A549 (cell line): ENCODE measurements around the gene JAZF1. TPM values are rescaled to one million over a fixed set of nuclear protein-coding genes. Genes with fewer than 3 reads are reported as not detected.

Experiments used
- ATAC-seq, 2 experiments: fragments of 200-7000 bp in 1 of 2; fragments of >200 bp in 1 of 2; cut with Nextera tagmentation in 1 of 2; cut with Tn5 transposase in 1 of 2; 3 replicates each; pipeline versions ENCODE4 v1.8.0 to v1.9.1; 2018 to 2020; ENCODE audit warnings: mild to moderate bottlenecking in 1 of 2, moderate library complexity in 1 of 2
- CTCF ChIA-PET: fragments of 300-600 bp; sonication (Branson Sonifier 250); formaldehyde crosslinking; extraction: SDS; loops from one replicate; lab custom pipeline; 2021; ENCODE audit warnings: antibody characterized with exemption, inconsistent platforms; lab: Yijun Ruan, JAX
- POLR2A ChIA-PET: fragments of 350-600 bp; formaldehyde crosslinking; extraction: SDS; loops from one replicate; lab custom pipeline; 2021; ENCODE audit warnings: antibody characterized with exemption, inconsistent platforms; lab: Yijun Ruan, JAX
- DNase-seq, 2 experiments: peaks; one replicate each; pipeline versions ENCODE4 v3.0.0 to v3.0.0-alpha.2; 2011 to 2016; ENCODE audit warnings: low read depth in 1 of 2, low spot score in 1 of 2
- FAIRE-seq: peaks from 2 replicates; lab custom pipeline; 2011; peaks lifted over from hg19 to GRCh38; lab: Jason Lieb, UNC
- H3K27ac ChIP-seq, 2 experiments: fragments of >200 bp; sonication (Bioruptor Twin); formaldehyde crosslinking; 3 replicates each; pipeline ENCODE4 v1.5.1; 2016 to 2017
- H3K4me1 ChIP-seq: fragments of >200 bp; sonication (Bioruptor Twin); formaldehyde crosslinking; 3 replicates; pipeline ENCODE4 v1.6.1; 2016
- H3K4me2 ChIP-seq: fragments of >200 bp; sonication (Bioruptor Twin); formaldehyde crosslinking; 3 replicates; pipeline ENCODE4 v1.6.1; 2016
- H3K4me3 ChIP-seq: fragments of >200 bp; sonication (Bioruptor Twin); formaldehyde crosslinking; 3 replicates; pipeline ENCODE4 v1.5.1; 2016
- H3K9me3 ChIP-seq: fragments of >200 bp; sonication (Bioruptor Twin); formaldehyde crosslinking; 3 replicates; pipeline ENCODE4 v1.6.1; 2016
- BCL3 ChIP-seq: fragments of >200 bp; sonication (Bioruptor Twin); formaldehyde crosslinking; IDR thresholded peaks from 3 replicates; pipeline ENCODE4 v1.6.1; 2016
- CBX8 ChIP-seq: fragments of 200-600 bp; sonication (generic); IDR thresholded peaks from 2 replicates; pipeline ENCODE4 v1.6.1; 2016
- CHD2 ChIP-seq: fragments of 150-350 bp; IDR thresholded peaks from 2 replicates; pipeline ENCODE4 v1.6.1; 2014; ENCODE audit warnings: low read length; ENCODE audit not compliant: partially characterized antibody
- CTCF ChIP-seq: fragments of >200 bp; sonication (Bioruptor Twin); formaldehyde crosslinking; IDR thresholded peaks from 3 replicates; pipeline ENCODE4 v1.5.1; 2016
- ELK1 ChIP-seq: fragments of 150-350 bp; IDR thresholded peaks from 2 replicates; pipeline ENCODE4 v1.6.1; 2014; ENCODE audit warnings: low read depth, mild to moderate bottlenecking, low read length
- EP300 ChIP-seq, 2 experiments: fragments of >200 bp; sonication (Bioruptor Twin); formaldehyde crosslinking; IDR thresholded peaks; 2 replicates in 1 of 2; 3 replicates in 1 of 2; pipeline ENCODE4 v1.6.1; 2016 to 2017
- FOSL2 ChIP-seq, 2 experiments: fragments of 450-650 bp in 1 of 2; fragments of >200 bp in 1 of 2; sonication (Bioruptor Twin) in 1 of 2; formaldehyde crosslinking; IDR thresholded peaks; 2 replicates each; pipeline versions ENCODE4 v1.5.0 to v1.6.1; 2016 to 2020; ENCODE audit warnings: mild to moderate bottlenecking in 1 of 2, moderate library complexity in 1 of 2
- HOXA7 ChIP-seq: fragments of 250-450 bp; sonication (Bioruptor Pico); IDR thresholded peaks from 2 replicates; pipeline ENCODE4 v1.5.0; 2020; ENCODE audit warnings: mild to moderate bottlenecking, moderate library complexity
- KDM1A ChIP-seq: fragments of 200-600 bp; sonication (generic); IDR thresholded peaks from 2 replicates; pipeline ENCODE4 v1.6.1; 2016; ENCODE audit warnings: low read depth, mild to moderate bottlenecking
- MAFK ChIP-seq: fragments of 450-650 bp; IDR thresholded peaks from 2 replicates; pipeline ENCODE4 v1.6.1; 2014; ENCODE audit not compliant: partially characterized antibody
- MAX ChIP-seq: IDR thresholded peaks from 2 replicates; pipeline ENCODE4 v1.6.1; 2012
- MAZ ChIP-seq: fragments of 150-350 bp; IDR thresholded peaks from 2 replicates; pipeline ENCODE4 v1.6.1; 2014; ENCODE audit warnings: antibody characterized with exemption, low read depth, low read length, borderline replicate concordance
- NR3C1 ChIP-seq: fragments of >200 bp; sonication (Bioruptor Twin); formaldehyde crosslinking; IDR thresholded peaks from 3 replicates; pipeline ENCODE4 v1.6.1; 2017
- PHF8 ChIP-seq: fragments of 200-600 bp; sonication (generic); IDR thresholded peaks from 2 replicates; pipeline ENCODE4 v1.6.1; 2016; ENCODE audit warnings: low read depth, mild to moderate bottlenecking, antibody characterized with exemption, moderate library complexity, borderline replicate concordance
- POLR2A ChIP-seq: IDR thresholded peaks from 2 replicates; pipeline ENCODE4 v1.6.1; 2012; ENCODE audit warnings: mild to moderate bottlenecking, low read length
- RAD21 ChIP-seq, 2 experiments: fragments of >200 bp in 1 of 2; sonication (Bioruptor Twin) in 1 of 2; formaldehyde crosslinking in 1 of 2; IDR thresholded peaks in 1 of 2; conservative IDR thresholded peaks in 1 of 2; 2 replicates in 1 of 2; 3 replicates in 1 of 2; pipeline ENCODE4 v1.6.1; 2012 to 2018; ENCODE audit warnings: inconsistent platforms in 1 of 2
- RARB ChIP-seq: fragments of 250-450 bp; sonication (Bioruptor Pico); IDR thresholded peaks from 2 replicates; pipeline ENCODE4 v1.8.0; 2021; ENCODE audit warnings: mild to moderate bottlenecking, moderate library complexity
- RCOR1 ChIP-seq: fragments of 150-350 bp; IDR thresholded peaks from 2 replicates; pipeline ENCODE4 v1.6.1; 2014; ENCODE audit warnings: antibody characterized with exemption, low read length, low read depth
- SMC3 ChIP-seq: fragments of >200 bp; sonication (Bioruptor Twin); formaldehyde crosslinking; IDR thresholded peaks from 3 replicates; pipeline ENCODE4 v1.6.1; 2018; ENCODE audit warnings: inconsistent platforms
- ZC3H11A ChIP-seq: fragments of 450-650 bp; IDR thresholded peaks from 2 replicates; pipeline ENCODE4 v1.6.1; 2014; ENCODE audit warnings: antibody characterized with exemption, mild to moderate bottlenecking
- ZNF302 ChIP-seq: fragments of 250-450 bp; sonication (Bioruptor Pico); IDR thresholded peaks from 2 replicates; pipeline ENCODE4 v1.9.0; 2021; ENCODE audit warnings: inconsistent platforms, mild to moderate bottlenecking, moderate library complexity
- WGBS: methylation state at CpG from one replicate; pipeline ENCODE4 v1.1.6; 2017; ENCODE audit errors: missing lambda C conversion rate; 5-methylcytosine and 5-hydroxymethylcytosine counted together
- polyA plus RNA-seq, 4 experiments: library from polyadenylated mRNA; depleted of rRNA in 3 of 4; stranded (reverse); fragments of >200 nt; fragmentation: RNase III in 1 of 4; extraction: RNeasy Plus Mini Kit Qiagen cat#74134 plus additional on column Dnase treatment in 1 of 4; gene quantifications; 2 replicates in 3 of 4; 3 replicates in 1 of 4; pipeline ENCODE4 v1.2.3, GENCODE V29; 2011 to 2017
- TF ChIP-seq, protein P1 (sequence below): fragments of 250-450 bp; sonication (Bioruptor Pico); IDR thresholded peaks from 2 replicates; pipeline ENCODE4 v1.5.0; 2021; ENCODE audit warnings: mild to moderate bottlenecking, moderate library complexity, borderline replicate concordance
- TF ChIP-seq, protein P2 (sequence below): fragments of >200 bp; sonication (Bioruptor Twin); formaldehyde crosslinking; IDR thresholded peaks from 2 replicates; pipeline ENCODE4 v1.6.1; 2016

The JAZF1 gene
- polyA plus RNA-seq, 2 of the 4 experiments (the other 2 are of a cell fraction): 1.9 to 2.8 TPM

DNA sequence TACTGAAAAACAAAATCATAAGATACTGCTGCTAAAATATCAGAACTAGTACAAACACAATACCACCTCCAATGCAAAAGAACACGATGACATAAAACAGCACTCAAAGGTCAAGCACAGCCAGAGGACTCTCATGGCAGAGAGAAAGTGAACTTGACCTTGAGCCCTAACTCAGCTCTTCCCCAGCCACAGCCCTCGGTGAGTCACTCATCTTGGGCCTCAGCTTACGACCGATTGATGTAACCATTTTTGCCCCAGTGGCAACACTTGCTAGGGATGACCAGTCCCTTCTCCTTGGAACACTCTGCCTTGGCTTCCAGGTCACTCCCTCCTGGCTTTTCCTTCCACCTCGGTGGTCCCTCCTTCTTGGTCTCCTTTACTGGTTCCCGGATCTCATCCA, 77.8 kb downstream of the JAZF1 start:
- Histone ChIP-seq H3K4me3 (no peak overlapping the region), H3K4me1 (peaks cover 21% of the 10 kb centered on the region), H3K4me2 (peak overlapping the region; percentile 35; the same call in 2 of the 3 replicates)
- no peak for FAIRE-seq
- CTCF ChIA-PET: interaction anchor here (0.7 to 1.8 kb wide), 4 partner anchors 9 to 83 kb away, joined by 3 to 6 read pairs (median 4); no protein-coding TSS in a partner anchor
- peak; percentile 28 to 48 for DNase-seq
- POLR2A ChIA-PET: no interaction called here
- no peak for TF ChIP-seq FOSL2 (IDR thresholded peaks at IDR 0.05)
- TF ChIP-seq FOSL2 (CRISPR knock-in tag; IDR thresholded peaks at IDR 0.05): 0 out of 2 replicates have a peak, but pooled peaks have one; percentile 13
- no peak for TF ChIP-seq RARB (CRISPR knock-in tag)
- TF ChIP-seq, all 56 proteins: peak for 1
- Histone ChIP-seq H3K27ac (peak overlapping the region in 1 of 2 experiments; percentile 38; a peak in 1 of 6 replicates), H3K9me3 (no peaks in the 10 kb centered on the region)
- 59% methylated on average over 6 of the region's 6 CpGs for WGBS
- peak; percentile 24 to 65; a peak in 3 of 6 replicates for ATAC-seq

GRCh38 chr7:28096713-28097112, 83.9 kb downstream of the JAZF1 start:
- CTCF ChIA-PET: interaction anchor here (0.6 to 8.5 kb wide), 60 partner anchors 9 to 907 kb away, joined by 3 to 117 read pairs (median 4); partner anchors contain the start of gene HOXA13
- H3K4me3 ChIP-seq: no peak overlapping the region
- peak; percentile 65 to 68; a peak in 3 of 6 replicates for ATAC-seq
- H3K4me1 ChIP-seq: 0 out of 3 replicates have a peak, but pooled peaks cover 3% of the 10 kb centered on the region
- TF ChIP-seq, protein P1, sequence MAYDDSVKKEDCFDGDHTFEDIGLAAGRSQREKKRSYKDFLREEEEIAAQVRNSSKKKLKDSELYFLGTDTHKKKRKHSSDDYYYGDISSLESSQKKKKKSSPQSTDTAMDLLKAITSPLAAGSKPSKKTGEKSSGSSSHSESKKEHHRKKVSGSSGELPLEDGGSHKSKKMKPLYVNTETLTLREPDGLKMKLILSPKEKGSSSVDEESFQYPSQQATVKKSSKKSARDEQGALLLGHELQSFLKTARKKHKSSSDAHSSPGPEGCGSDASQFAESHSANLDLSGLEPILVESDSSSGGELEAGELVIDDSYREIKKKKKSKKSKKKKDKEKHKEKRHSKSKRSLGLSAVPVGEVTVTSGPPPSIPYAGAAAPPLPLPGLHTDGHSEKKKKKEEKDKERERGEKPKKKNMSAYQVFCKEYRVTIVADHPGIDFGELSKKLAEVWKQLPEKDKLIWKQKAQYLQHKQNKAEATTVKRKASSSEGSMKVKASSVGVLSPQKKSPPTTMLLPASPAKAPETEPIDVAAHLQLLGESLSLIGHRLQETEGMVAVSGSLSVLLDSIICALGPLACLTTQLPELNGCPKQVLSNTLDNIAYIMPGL (CRISPR knock-in tag): no peak
- peak; percentile 92 for TF ChIP-seq CTCF
- no peak for TF ChIP-seq KDM1A
- TF ChIP-seq POLR2A: no peak
- no peak for TF ChIP-seq BCL3
- no peak for TF ChIP-seq ZNF302 (CRISPR knock-in tag)
- TF ChIP-seq SMC3: peak; percentile 75
- TF ChIP-seq MAX: no peak
- TF ChIP-seq ELK1: no peak
- TF ChIP-seq ZC3H11A: no peak
- no peak for TF ChIP-seq MAFK
- peak; percentile 88 to 94 for TF ChIP-seq RAD21 (conservative IDR thresholded peaks at IDR 0.05 in 1 of 2, IDR thresholded peaks at IDR 0.05 in 1 of 2)
- POLR2A ChIA-PET: no interaction called here
- FAIRE-seq: peak; percentile 72
- 0% methylated on average over 3 of the region's 3 CpGs for WGBS
- no peaks in the 10 kb centered on the region for H3K9me3 ChIP-seq
- H3K4me2 ChIP-seq: no peak overlapping the region
- no peak overlapping the region for H3K27ac ChIP-seq
- peak; percentile 63 to 72 for DNase-seq

DNA sequence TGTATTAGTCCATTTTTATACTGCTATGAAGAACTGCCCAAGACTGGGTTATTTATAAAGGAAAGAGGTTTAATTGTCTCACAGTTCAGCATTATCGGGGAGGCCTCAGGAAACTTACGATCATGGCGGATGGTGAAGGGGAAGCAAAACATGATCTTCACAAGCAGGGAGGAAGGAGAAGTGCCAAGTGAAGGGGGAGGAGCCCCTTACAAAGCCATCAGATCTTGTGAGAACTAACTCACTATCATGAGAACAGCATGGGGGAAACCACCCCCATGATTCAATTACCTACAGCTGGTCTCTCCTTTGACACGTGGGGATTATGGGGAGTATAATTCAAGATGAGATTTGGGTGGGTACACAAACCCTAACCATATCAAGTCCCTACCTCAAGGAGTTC, 85.4 kb downstream of the JAZF1 start:
- no peak for FAIRE-seq
- 0 out of 3 replicates have a peak, but pooled peaks cover 3% of the 10 kb centered on the region for H3K4me1 ChIP-seq
- 93% methylated on average over 4 of the region's 4 CpGs for WGBS
- ChIA-PET POLR2A (no interaction called here), CTCF (interaction anchor here (0.7 to 8.5 kb wide), 20 partner anchors 10 to 901 kb away, joined by 3 to 117 read pairs (median 8); partner anchors contain the start of gene HOXA13)
- ATAC-seq: no peak
- no peak overlapping the region for H3K4me3 ChIP-seq
- no peak overlapping the region; a peak in 1 of 6 replicates for H3K27ac ChIP-seq
- H3K9me3 ChIP-seq: no peaks in the 10 kb centered on the region
- DNase-seq: no peak
- H3K4me2 ChIP-seq: no peak overlapping the region
- TF ChIP-seq MAX (no peak), CBX8 (no peak), NR3C1 (no peak), FOSL2 (IDR thresholded peaks at IDR 0.05) (no peak), FOSL2 (CRISPR knock-in tag; IDR thresholded peaks at IDR 0.05) (no peak), MAZ (no peak), RCOR1 (no peak), EP300 (IDR thresholded peaks at IDR 0.05) (no peak), CHD2 (no peak), SMC3 (no peak), MAFK (no peak), HOXA7 (CRISPR knock-in tag) (no peak), PHF8 (no peak)
- TF ChIP-seq, protein P2, sequence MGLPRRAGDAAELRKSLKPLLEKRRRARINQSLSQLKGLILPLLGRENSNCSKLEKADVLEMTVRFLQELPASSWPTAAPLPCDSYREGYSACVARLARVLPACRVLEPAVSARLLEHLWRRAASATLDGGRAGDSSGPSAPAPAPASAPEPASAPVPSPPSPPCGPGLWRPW: no peak
- TF ChIP-seq, protein P1 (CRISPR knock-in tag): no peak
